Mesenchymal stem cell (in vitro differentiated cells and primary cell): ENCODE measurements around the gene OR1D5. TPM values are rescaled to one million over a fixed set of nuclear protein-coding genes. Genes with fewer than 3 reads are reported as not detected.
"Not testable (repeated sequence)": the region's sequence is repeated elsewhere in the genome, so short reads cannot be mapped to it uniquely, and the experiment has no call there.

ENCODE experiments used
- DNase-seq: peaks from one replicate; pipeline ENCODE4 v3.0.0-alpha.2; 2013
- H2AFZ ChIP-seq: one replicate; pipeline ENCODE4 v1.6.1; 2013; ENCODE audit warnings: low read depth, mild to moderate bottlenecking, control low read depth, inconsistent platforms, low read length, moderate library complexity
- H2AK5ac ChIP-seq: 2 replicates; pipeline ENCODE4 v1.6.1; 2013; ENCODE audit warnings: low read length, moderate library complexity, mild to moderate bottlenecking, inconsistent platforms; ENCODE audit not compliant: severe bottlenecking
- H2BK120ac ChIP-seq: one replicate; pipeline ENCODE4 v1.6.1; 2013; ENCODE audit warnings: low read depth, mild to moderate bottlenecking, inconsistent platforms, low read length, moderate library complexity
- H2BK12ac ChIP-seq, 2 experiments: one replicate each; pipeline ENCODE4 v1.6.1; 2013; ENCODE audit warnings: inconsistent platforms in 2 of 2, low read length in 2 of 2, mild to moderate bottlenecking in 2 of 2, moderate library complexity in 2 of 2, control low read depth in 1 of 2
- H2BK15ac ChIP-seq: one replicate; pipeline ENCODE4 v1.6.1; 2013; ENCODE audit warnings: mild to moderate bottlenecking, low read depth, inconsistent platforms; ENCODE audit not compliant: poor library complexity, severe bottlenecking
- H2BK5ac ChIP-seq: 2 replicates; pipeline ENCODE4 v1.6.1; 2013; ENCODE audit warnings: low read depth, mild to moderate bottlenecking, low read length, control low read depth, inconsistent platforms; ENCODE audit not compliant: poor library complexity, severe bottlenecking
- H3K14ac ChIP-seq, 2 experiments: one replicate each; pipeline ENCODE4 v1.6.1; 2013; ENCODE audit warnings: inconsistent platforms in 2 of 2, low read length in 2 of 2, control low read depth in 1 of 2, mild to moderate bottlenecking in 1 of 2, moderate library complexity in 1 of 2
- H3K18ac ChIP-seq, 2 experiments: one replicate each; pipeline ENCODE4 v1.6.1; 2013; ENCODE audit warnings: inconsistent platforms in 2 of 2, low read length in 2 of 2, control low read depth in 1 of 2, low read depth in 1 of 2, mild to moderate bottlenecking in 1 of 2
- H3K23ac ChIP-seq, 2 experiments: one replicate each; pipeline ENCODE4 v1.6.1; 2013; ENCODE audit warnings: inconsistent platforms in 2 of 2, low read length in 2 of 2, mild to moderate bottlenecking in 2 of 2, moderate library complexity in 2 of 2, control low read depth in 1 of 2
- H3K27ac ChIP-seq: 2 replicates; pipeline ENCODE4 v1.5.1; 2013; ENCODE audit warnings: mild to moderate bottlenecking, moderate library complexity, low read length, control low read depth, inconsistent platforms; ENCODE audit not compliant: poor library complexity, severe bottlenecking
- H3K27me3 ChIP-seq, 2 experiments: 2 replicates each; pipeline versions ENCODE4 v1.6.1 to v1.7.0; 2013; ENCODE audit warnings: low read length in 2 of 2, mild to moderate bottlenecking in 2 of 2, moderate library complexity in 2 of 2, control low read depth in 1 of 2, inconsistent platforms in 1 of 2; ENCODE audit not compliant: control insufficient read depth in 1 of 2, insufficient read depth in 1 of 2
- H3K36me3 ChIP-seq, 2 experiments: 2 replicates each; pipeline versions ENCODE4 v1.6.1 to v1.7.0; 2013; ENCODE audit warnings: low read length in 2 of 2, control low read depth in 1 of 2, inconsistent platforms in 1 of 2, low read depth in 1 of 2, mild to moderate bottlenecking in 1 of 2; ENCODE audit not compliant: insufficient read depth in 2 of 2, control insufficient read depth in 1 of 2
- H3K4ac ChIP-seq, 2 experiments: one replicate each; pipeline ENCODE4 v1.6.1; 2013; ENCODE audit warnings: inconsistent platforms in 2 of 2, low read length in 2 of 2, mild to moderate bottlenecking in 2 of 2, moderate library complexity in 2 of 2, control low read depth in 1 of 2, low read depth in 1 of 2
- H3K4me1 ChIP-seq: 2 replicates; pipeline ENCODE4 v1.6.1; 2013; ENCODE audit warnings: low read depth, low read length, control low read depth; ENCODE audit not compliant: control insufficient read depth, insufficient read depth
- H3K4me2 ChIP-seq: 2 replicates; pipeline ENCODE4 v1.6.1; 2013; ENCODE audit warnings: low read length, mild to moderate bottlenecking, inconsistent platforms; ENCODE audit not compliant: poor library complexity, severe bottlenecking
- H3K4me3 ChIP-seq, 2 experiments: 2 replicates each; pipeline versions ENCODE4 v1.5.1 to v1.7.0; 2013; ENCODE audit warnings: low read length in 2 of 2, mild to moderate bottlenecking in 2 of 2, control low read depth in 1 of 2, low read depth in 1 of 2; ENCODE audit not compliant: insufficient read depth in 1 of 2
- H3K79me1 ChIP-seq: replicated peaks from 2 replicates; pipeline ENCODE4 v1.6.1; 2013; ENCODE audit warnings: mild to moderate bottlenecking, control low read depth, low read length, inconsistent platforms; ENCODE audit not compliant: poor library complexity, severe bottlenecking
- H3K9ac ChIP-seq: 2 replicates; pipeline ENCODE4 v1.7.0; 2013; ENCODE audit warnings: mild to moderate bottlenecking, low read length, moderate library complexity
- H3K9me3 ChIP-seq: 2 replicates; pipeline ENCODE4 v1.7.0; 2013; ENCODE audit warnings: mild to moderate bottlenecking, low read length; ENCODE audit not compliant: control insufficient read depth
- H4K8ac ChIP-seq: one replicate; pipeline ENCODE4 v1.6.1; 2013; ENCODE audit warnings: inconsistent platforms, mild to moderate bottlenecking, low read length, moderate library complexity
- H4K91ac ChIP-seq: one replicate; pipeline ENCODE4 v1.6.1; 2013; ENCODE audit warnings: mild to moderate bottlenecking, low read length, inconsistent platforms
- WGBS: methylation state at CpG from one replicate; pipeline ENCODE4 v1.1.7; 2013; ENCODE audit warnings: mixed read lengths; 5-methylcytosine and 5-hydroxymethylcytosine counted together
- polyA plus RNA-seq, 2 experiments: library from polyadenylated mRNA; stranded (reverse); fragments of 200-250 nt; gene quantifications; one replicate each; pipeline ENCODE4 v1.2.3, GENCODE V29; 2013

The OR1D5 gene
- not detected for polyA plus RNA-seq (2013, experiment 1 of 2)
- polyA plus RNA-seq (2013, experiment 2 of 2): not detected

DNA sequence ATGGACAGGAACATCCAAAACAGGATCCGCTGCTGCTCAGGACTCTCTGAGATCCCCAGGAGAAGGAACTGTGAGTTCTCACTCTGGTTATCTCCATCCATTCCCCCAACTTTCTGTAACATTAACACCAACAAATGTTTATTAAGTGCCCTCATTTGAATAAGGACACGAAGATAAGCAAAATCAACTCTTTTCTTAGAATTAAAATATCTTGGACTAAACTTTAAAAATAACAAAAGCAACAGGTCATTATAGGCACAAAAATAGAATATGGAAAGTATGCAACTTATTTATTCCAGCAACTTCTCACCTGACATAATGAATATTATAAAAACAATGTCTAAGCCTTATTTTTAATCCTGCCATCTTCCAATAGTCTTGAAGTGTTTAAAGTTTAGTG, at the start of gene OR1D5:
TSS of gene OR1D5 (minus strand) at position 101 of the 400 bp plus-strand sequence. CDS start at position 101, 0 bp downstream.
- WGBS: no CpG with 5 or more reads among the region's 2 CpGs
- not testable (repeated sequence) for DNase-seq, H2BK120ac ChIP-seq, H4K8ac ChIP-seq, H3K14ac ChIP-seq, H3K4ac ChIP-seq, H3K4me2 ChIP-seq, H2BK5ac ChIP-seq, H2AK5ac ChIP-seq, H2AFZ ChIP-seq, H3K9me3 ChIP-seq, H3K9ac ChIP-seq, H2BK15ac ChIP-seq, H3K27me3 ChIP-seq, H3K79me1 ChIP-seq, H3K18ac ChIP-seq, H3K4me3 ChIP-seq, H3K4me1 ChIP-seq, H3K23ac ChIP-seq, H2BK12ac ChIP-seq, H3K27ac ChIP-seq, H3K36me3 ChIP-seq, H4K91ac ChIP-seq

GRCh38 chr17:3104322-3104721, 40.9 kb upstream of the OR1D5 start, which contains the start of gene OR1D2:
Gene OR1D2, minus strand, starts transcription at chr17:3104422. Its CDS starts 11,426 bp downstream, at chr17:3092996.
- no peak within 1 kb of the TSS for H3K27ac ChIP-seq
- H3K4ac ChIP-seq: no peak within 1 kb of the TSS
- no peaks in the 10 kb centered on the region for H3K4me1 ChIP-seq
- no peak within 1 kb of the TSS for H2BK12ac ChIP-seq
- H4K91ac ChIP-seq: no peak within 1 kb of the TSS
- no peak within 1 kb of the TSS for H3K9ac ChIP-seq
- H2BK5ac ChIP-seq: no peak within 1 kb of the TSS
- no peak within 1 kb of the TSS for H2BK15ac ChIP-seq
- no peaks in the 10 kb centered on the region for H3K36me3 ChIP-seq
- H4K8ac ChIP-seq: no peak within 1 kb of the TSS
- H2AFZ ChIP-seq: no peak within 1 kb of the TSS
- no peak within 1 kb of the TSS for H2BK120ac ChIP-seq
- no peaks in the 10 kb centered on the region for H3K79me1 ChIP-seq
- H3K4me3 ChIP-seq: no peak within 1 kb of the TSS
- 31% methylated on average over 2 of the region's 3 CpGs for WGBS
- no peak for DNase-seq
- H3K14ac ChIP-seq: no peak within 1 kb of the TSS
- H3K9me3 ChIP-seq: peaks cover 15% of the 10 kb centered on the region
- H3K23ac ChIP-seq: no peak within 1 kb of the TSS
- no peaks in the 10 kb centered on the region for H3K27me3 ChIP-seq
- no peak within 1 kb of the TSS for H2AK5ac ChIP-seq
- H3K18ac ChIP-seq: no peak within 1 kb of the TSS
- H3K4me2 ChIP-seq: no peak within 1 kb of the TSS

- H3K79me1 ChIP-seq: not testable (repeated sequence)
- 51% methylated on average over 3 of the region's 4 CpGs for WGBS
Measured at GRCh38 chr17:3073850-3074249, 10.4 kb upstream of the OR1D5 start.

GRCh38 chr17:3065192-3065591, 1.8 kb upstream of the OR1D5 start:
- H2AK5ac ChIP-seq, H3K4ac ChIP-seq, H3K36me3 ChIP-seq, H2BK5ac ChIP-seq, H2BK120ac ChIP-seq, H3K9me3 ChIP-seq, H3K4me1 ChIP-seq, H2BK12ac ChIP-seq, H3K9ac ChIP-seq, H3K4me2 ChIP-seq, H3K23ac ChIP-seq, H3K27ac ChIP-seq, H3K14ac ChIP-seq, H3K79me1 ChIP-seq, DNase-seq, H3K27me3 ChIP-seq, H3K18ac ChIP-seq, H4K91ac ChIP-seq, H2BK15ac ChIP-seq, H2AFZ ChIP-seq, H4K8ac ChIP-seq, H3K4me3 ChIP-seq: not testable (repeated sequence)
- WGBS: no CpG with 5 or more reads among the region's 1 CpG

More at GRCh38 chr17:3073850-3074249, 10.4 kb upstream of the OR1D5 start:
- not testable (repeated sequence) for H2BK5ac ChIP-seq, H3K9me3 ChIP-seq, H3K4ac ChIP-seq, H2BK120ac ChIP-seq, H4K8ac ChIP-seq, H3K23ac ChIP-seq, H3K18ac ChIP-seq, H2BK15ac ChIP-seq, H2BK12ac ChIP-seq, H3K4me1 ChIP-seq, H2AK5ac ChIP-seq, H3K36me3 ChIP-seq, H3K4me3 ChIP-seq, H2AFZ ChIP-seq, H3K4me2 ChIP-seq, H3K27ac ChIP-seq, H4K91ac ChIP-seq, H3K27me3 ChIP-seq, H3K14ac ChIP-seq, DNase-seq, H3K9ac ChIP-seq
